ENCODE measurements around the gene PABPC1L. TPM values are rescaled to one million over a fixed set of nuclear protein-coding genes. Genes with fewer than 3 reads are reported as not detected.

The PABPC1L gene
- total RNA-seq, 2 experiments from 2014 or later, result 22.8 to 27.5 TPM

- H3K36me3 ChIP-seq (ENCODE audit: insufficient read depth, low read length), result peaks cover 25% of the 10 kb centered on the region
- intact Hi-C loops (cut with DNase I, micrococcal nuclease), result loop anchor here (1.0 to 10.0 kb wide), 8 partner anchors 12 to 485 kb away; partner anchors contain the start of genes PABPC1L (in 1 of the 2), PIGT (in 1 of the 2), SERINC3 (in 1 of the 2) and TTPAL (in 1 of the 2)
- no peak for TF ChIP-seq CTCF (IDR thresholded peaks at IDR 0.05)
- Mint-ChIP-seq H3K9me3 (no peaks in the 10 kb centered on the region), H3K36me3 (ENCODE audit: low read depth) (peaks cover 25% of the 10 kb centered on the region), H3K4me1 (ENCODE audit: low read depth) (peaks cover 52% of the 10 kb centered on the region), H3K27ac (peak overlapping the region; percentile 81), H3K4me3 (peak overlapping the region; percentile 98), H3K27me3 (no peaks in the 10 kb centered on the region)
- ChIA-PET POLR2A (interaction anchor here (0.5 to 5.7 kb wide), 17 partner anchors 8 to 96 kb away, joined by 3 to 61 read pairs (median 4); partner anchors contain the start of gene YWHAB), CTCF (interaction anchor here (0.8 to 2.4 kb wide), 9 partner anchors 8 to 136 kb away, joined by 3 to 12 read pairs (median 3); no protein-coding TSS in a partner anchor)
- peak overlapping the region; percentile 78 for H3K4me3 ChIP-seq (ENCODE audit: low read length)
- peaks cover 33% of the 10 kb centered on the region for H3K4me1 ChIP-seq (ENCODE audit: insufficient read depth, low read length)
- DNase-seq (peak in 13 of 14 experiments; percentile 17 to 84 (median 49)), ATAC-seq (ENCODE audit: poor library complexity) (peak; percentile 57)
- peak overlapping the region in 1 of 2 donors; percentile 66 for H3K27ac ChIP-seq (ENCODE audit: low read depth in 1 of 2, low read length in 2 of 2)
- H3K9me3 ChIP-seq (ENCODE audit: control insufficient read depth in 1 of 2, insufficient read depth in 1 of 2, low read length in 2 of 2), result no peaks in the 10 kb centered on the region
- no peaks in the 10 kb centered on the region for H3K27me3 ChIP-seq (ENCODE audit: control insufficient read depth in 1 of 2, insufficient read depth in 2 of 2, low read length in 2 of 2)
Measured at GRCh38 chr20:44959638-44960102, 49.8 kb downstream of the PABPC1L start.

DNA sequence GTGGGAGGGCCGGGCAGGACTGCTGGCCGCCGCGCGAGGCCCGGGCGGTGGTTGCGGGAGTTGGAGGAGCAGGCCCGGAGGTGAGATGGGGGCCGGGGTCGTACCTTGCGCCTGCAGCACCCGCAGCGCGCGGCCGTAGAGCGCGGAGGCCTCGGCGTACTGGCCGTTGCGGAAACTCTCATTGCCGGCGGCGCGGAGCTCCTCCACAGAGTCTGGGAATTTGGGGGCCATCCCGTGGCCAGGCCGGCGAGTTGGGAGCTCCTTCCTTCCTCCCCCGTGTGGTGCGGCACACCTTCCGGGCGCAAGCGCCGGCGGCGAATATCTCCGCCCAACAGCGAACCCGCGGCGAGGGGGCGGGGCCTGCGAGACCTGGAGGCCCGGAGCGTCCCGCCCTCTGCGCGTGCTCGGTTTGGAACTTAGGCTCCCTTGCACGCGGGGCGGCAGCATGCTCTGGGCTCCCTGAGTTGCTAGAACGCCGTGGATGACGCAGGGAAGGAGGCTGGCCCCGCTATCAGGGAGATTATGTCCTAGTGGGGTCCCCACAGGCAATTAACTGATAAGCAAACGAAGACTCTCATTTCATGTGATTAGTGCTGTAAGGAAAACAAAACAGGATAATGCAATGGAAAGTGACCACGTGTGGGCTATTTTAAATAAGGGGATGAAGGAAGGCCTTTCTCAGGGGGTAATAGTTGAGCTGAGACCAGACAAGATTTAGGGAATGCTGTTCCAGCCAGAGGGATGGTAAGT is 50.4 kb downstream of the PABPC1L start, which contains the start of gene TOMM34:
Gene TOMM34 (minus strand): TSS at position 295 of the 750 bp plus-strand sequence. CDS start 64 bp downstream, at position 231.
- H3K4me3 ChIP-seq (ENCODE audit: low read length), result peak within 1 kb of the TSS; percentile 78
- ATAC-seq (ENCODE audit: poor library complexity) (peak; percentile 97), DNase-seq (peak; percentile 89 to 98 (median 94))
- intact Hi-C loops (cut with DNase I, micrococcal nuclease), result loop anchor here (1.0 to 10.0 kb wide), 6 partner anchors 11 to 485 kb away; partner anchors contain the start of genes PABPC1L (in 1 of the 2), PIGT (in 1 of the 2), SERINC3 (in 1 of the 2) and TTPAL (in 1 of the 2)
- H3K9me3 ChIP-seq (ENCODE audit: control insufficient read depth in 1 of 2, insufficient read depth in 1 of 2, low read length in 2 of 2), result no peaks in the 10 kb centered on the region
- POLR2A ChIA-PET, result interaction anchor here (0.6 to 5.7 kb wide), 15 partner anchors 9 to 75 kb away, joined by 3 to 61 read pairs (median 4); partner anchors contain the start of gene YWHAB
- no peaks in the 10 kb centered on the region for H3K27me3 ChIP-seq (ENCODE audit: control insufficient read depth in 1 of 2, insufficient read depth in 2 of 2, low read length in 2 of 2)
- H3K4me1 ChIP-seq (ENCODE audit: insufficient read depth, low read length), result peaks cover 35% of the 10 kb centered on the region
- no peaks in the 10 kb centered on the region for H3K27me3 Mint-ChIP-seq
- TF ChIP-seq CTCF (IDR thresholded peaks at IDR 0.05), result no peak
- CTCF ChIA-PET, result interaction anchor here (0.7 to 2.4 kb wide), 9 partner anchors 9 to 136 kb away, joined by 3 to 12 read pairs (median 3); no protein-coding TSS in a partner anchor
- peak within 1 kb of the TSS; percentile 81 for H3K27ac Mint-ChIP-seq
- H3K4me3 Mint-ChIP-seq, result peak within 1 kb of the TSS; percentile 98
- no peaks in the 10 kb centered on the region for H3K9me3 Mint-ChIP-seq
- peaks cover 52% of the 10 kb centered on the region for H3K4me1 Mint-ChIP-seq (ENCODE audit: low read depth)
- H3K27ac ChIP-seq (ENCODE audit: low read depth in 1 of 2, low read length in 2 of 2), result peak within 1 kb of the TSS; percentile 41 to 66
- H3K36me3 Mint-ChIP-seq (ENCODE audit: low read depth), result peaks cover 19% of the 10 kb centered on the region
- H3K36me3 ChIP-seq (ENCODE audit: insufficient read depth, low read length), result peaks cover 19% of the 10 kb centered on the region

Data from CD4-positive, alpha-beta T cell (primary cell).